Neural cell (in vitro differentiated cells): ENCODE data around the gene CAPN14. TPM values are rescaled to one million over a fixed set of nuclear protein-coding genes. Genes with fewer than 3 reads are reported as not detected.

Experiments
- H2AFZ ChIP-seq: fragments of 200-600, 300-800 bp; sonication (generic), shearing (Covaris generic); 2 replicates; pipeline ENCODE4 v1.6.0; 2014; ENCODE audit warnings: low read depth, mild to moderate bottlenecking, antibody characterized with exemption, low read length, moderate library complexity
- H3F3A ChIP-seq: fragments of 200-600 bp; shearing (Covaris generic); 2 replicates; pipeline ENCODE4 v1.6.1; 2016; ENCODE audit warnings: mild to moderate bottlenecking, moderate library complexity, mixed read lengths, antibody characterized with exemption, low read length; ENCODE audit not compliant: insufficient read depth, poor library complexity, severe bottlenecking
- H3K27ac ChIP-seq: fragments of 200-600, 300-800 bp; sonication (generic), shearing (Covaris generic); 2 replicates; pipeline ENCODE4 v1.5.1; 2014; ENCODE audit warnings: mild to moderate bottlenecking, low read length, moderate library complexity
- H3K27me3 ChIP-seq: fragments of 300-800, 200-600 bp; sonication (generic), shearing (Covaris generic); 2 replicates; pipeline ENCODE4 v1.6.0; 2014; ENCODE audit warnings: mild to moderate bottlenecking, low read depth, low read length, moderate library complexity; ENCODE audit not compliant: insufficient read depth
- H3K36me3 ChIP-seq: fragments of 300-800, 200-600 bp; sonication (generic), shearing (Covaris generic); 2 replicates; pipeline ENCODE4 v1.5.1; 2014; ENCODE audit warnings: mild to moderate bottlenecking, antibody characterized with exemption, low read length, moderate library complexity; ENCODE audit not compliant: insufficient read depth
- H3K4me2 ChIP-seq: fragments of 300-800, 200-600 bp; sonication (generic), shearing (Covaris generic); 2 replicates; pipeline ENCODE4 v1.6.0; 2014; ENCODE audit warnings: mild to moderate bottlenecking, low read length
- H3K4me3 ChIP-seq: fragments of 300-800, 200-600 bp; sonication (generic), shearing (Covaris generic); 2 replicates; pipeline ENCODE4 v1.5.1; 2014; ENCODE audit warnings: mild to moderate bottlenecking, low read length, moderate library complexity
- H3K79me2 ChIP-seq: fragments of 200-600 bp; shearing (Covaris generic); replicated peaks from 2 replicates; pipeline ENCODE4 v1.6.0; 2014; ENCODE audit warnings: mild to moderate bottlenecking, low read length, moderate library complexity; ENCODE audit not compliant: insufficient read depth
- H3K9ac ChIP-seq: fragments of 300-800, 200-600 bp; sonication (generic), shearing (Covaris generic); 2 replicates; pipeline ENCODE4 v1.6.1; 2016; ENCODE audit warnings: mild to moderate bottlenecking, low read length, mixed read lengths
- H3K9me2 ChIP-seq: fragments of 200-600 bp; shearing (Covaris generic); 2 replicates; pipeline ENCODE4 v1.6.1; 2016; ENCODE audit warnings: mild to moderate bottlenecking, low read length, mixed read lengths; ENCODE audit not compliant: insufficient read depth
- H3K9me3 ChIP-seq: fragments of 200-600, 300-800 bp; sonication (generic), shearing (Covaris generic); 2 replicates; pipeline ENCODE4 v1.6.1; 2016; ENCODE audit warnings: mild to moderate bottlenecking, mixed run types, low read length, moderate library complexity, mixed read lengths
- H4K20me1 ChIP-seq: fragments of 200-600 bp; shearing (Covaris generic); 2 replicates; pipeline ENCODE4 v1.6.1; 2016; ENCODE audit warnings: mild to moderate bottlenecking, mixed run types; ENCODE audit not compliant: insufficient read depth
- CTCF ChIP-seq: fragments of 450-650 bp; IDR thresholded peaks from 2 replicates; pipeline ENCODE4 v1.5.1; 2014; ENCODE audit warnings: antibody characterized with exemption, mild to moderate bottlenecking, moderate library complexity; ENCODE audit not compliant: poor library complexity, severe bottlenecking
- EP300 ChIP-seq: fragments of 450-650 bp; conservative IDR thresholded peaks from 2 replicates; pipeline ENCODE4 v1.6.1; 2014; ENCODE audit warnings: antibody characterized with exemption, mild to moderate bottlenecking, moderate library complexity; ENCODE audit not compliant: poor library complexity, severe bottlenecking
- EZH2 ChIP-seq: fragments of 200-600, 300-800 bp; shearing (Covaris generic), sonication (generic); IDR thresholded peaks from 2 replicates; pipeline ENCODE4 v1.6.1; 2014; ENCODE audit warnings: antibody characterized with exemption, low read length, borderline replicate concordance, mild to moderate bottlenecking; ENCODE audit not compliant: insufficient read depth, poor library complexity, severe bottlenecking
- MXI1 ChIP-seq: fragments of 450-650 bp; conservative IDR thresholded peaks from 2 replicates; pipeline ENCODE4 v1.6.1; 2014; ENCODE audit warnings: antibody characterized with exemption, mild to moderate bottlenecking; ENCODE audit not compliant: poor library complexity, severe bottlenecking
- POLR2AphosphoS5 ChIP-seq: IDR thresholded peaks from 2 replicates; pipeline ENCODE4 v1.6.1; 2012
- RAD21 ChIP-seq: fragments of 450-650 bp; conservative IDR thresholded peaks from 2 replicates; pipeline ENCODE4 v1.6.1; 2014; ENCODE audit warnings: antibody characterized with exemption, mild to moderate bottlenecking, moderate library complexity
- REST ChIP-seq: IDR thresholded peaks from 2 replicates; pipeline ENCODE4 v1.6.1; 2012; ENCODE audit warnings: borderline replicate concordance
- SMC3 ChIP-seq: fragments of 450-650 bp; conservative IDR thresholded peaks from 2 replicates; pipeline ENCODE4 v1.6.1; 2014; ENCODE audit warnings: antibody characterized with exemption, mild to moderate bottlenecking, moderate library complexity; ENCODE audit not compliant: poor library complexity
- TAF1 ChIP-seq: IDR thresholded peaks from 2 replicates; pipeline ENCODE4 v1.6.1; 2012; ENCODE audit warnings: low read depth
- polyA plus RNA-seq: library from polyadenylated mRNA; depleted of rRNA; stranded (reverse); fragments of >200 nt; gene quantifications from 2 replicates; pipeline ENCODE4 v1.2.3, GENCODE V29; 2014

Gene CAPN14
- polyA plus RNA-seq, 1 donor from 2014 or later, result 2.1 TPM

GRCh38 chr2:31150120-31150670, 67.1 kb downstream of the CAPN14 start:
- no peak overlapping the region for H3K4me2 ChIP-seq
- H3F3A ChIP-seq, result no peaks in the 10 kb centered on the region
- H4K20me1 ChIP-seq, result no peaks in the 10 kb centered on the region
- no peaks in the 10 kb centered on the region for H3K36me3 ChIP-seq
- TF ChIP-seq EP300 (no peak), REST (no peak), EZH2 (no peak), MXI1 (no peak), SMC3 (no peak), CTCF (no peak), TAF1 (no peak), POLR2AphosphoS5 (no peak), RAD21 (no peak)
- H3K9ac ChIP-seq, result no peak overlapping the region
- H3K27me3 ChIP-seq, result no peaks in the 10 kb centered on the region
- no peak overlapping the region for H2AFZ ChIP-seq
- H3K27ac ChIP-seq, result no peak overlapping the region
- H3K4me3 ChIP-seq, result no peak overlapping the region
- H3K9me3 ChIP-seq, result no peaks in the 10 kb centered on the region
- H3K9me2 ChIP-seq, result no peaks in the 10 kb centered on the region
- no peaks in the 10 kb centered on the region for H3K79me2 ChIP-seq

- Histone ChIP-seq H3K4me2 (no peak overlapping the region), H3K36me3 (no peaks in the 10 kb centered on the region), H4K20me1 (no peaks in the 10 kb centered on the region), H3K9me3 (no peaks in the 10 kb centered on the region), H3K79me2 (no peaks in the 10 kb centered on the region), H3K9ac (no peak overlapping the region), H3K27ac (no peak overlapping the region), H2AFZ (no peak overlapping the region), H3K9me2 (no peaks in the 10 kb centered on the region), H3K4me3 (no peak overlapping the region), H3K27me3 (no peaks in the 10 kb centered on the region), H3F3A (no peaks in the 10 kb centered on the region)
- TF ChIP-seq REST (no peak), SMC3 (no peak), TAF1 (no peak), MXI1 (no peak), EZH2 (no peak), POLR2AphosphoS5 (no peak), EP300 (no peak), RAD21 (no peak), CTCF (no peak)
These were observed 68.8 kb downstream of the CAPN14 start for GRCh38 chr2:31148514-31148913.
